Thyroid gland (tissue), 4 donors: ENCODE measurements around the gene SLC6A19. TPM values are rescaled to one million over a fixed set of nuclear protein-coding genes. Genes with fewer than 3 reads are reported as not detected.

Source experiments
- DNase-seq, 2 donors: peaks; one replicate each; pipeline ENCODE4 v3.0.0-alpha.2; 2019
- H3K27ac ChIP-seq, 3 donors: fragments of 200-600 bp; sonication (generic); 1 replicate in 2 of 3; 2 replicates in 1 of 3; pipeline ENCODE4 v1.5.1; 2016 to 2019; ENCODE audit warnings: mild to moderate bottlenecking in 1 of 3, moderate library complexity in 1 of 3
- H3K27me3 ChIP-seq: fragments of 200-600 bp; sonication (generic); one replicate; pipeline ENCODE4 v1.5.1; 2019
- H3K36me3 ChIP-seq, 2 donors: fragments of 200-600 bp; sonication (generic); one replicate each; pipeline ENCODE4 v1.5.1; 2016 to 2019
- H3K4me1 ChIP-seq, 2 donors: fragments of 200-600 bp; sonication (generic); one replicate each; pipeline ENCODE4 v1.5.1; 2017 to 2019
- H3K4me3 ChIP-seq, 3 donors: fragments of 200-600 bp; sonication (generic); replicated peaks in 1 of 3; 1 replicate in 2 of 3; 2 replicates in 1 of 3; pipeline ENCODE4 v1.5.1; 2016; ENCODE audit warnings: mild to moderate bottlenecking in 1 of 3
- H3K9me3 ChIP-seq: fragments of 200-600 bp; sonication (generic); one replicate; pipeline ENCODE4 v1.5.1; 2017
- CTCF ChIP-seq, 6 experiments: fragments of 200-600 bp in 3 of 6; fragments of 450-650 bp in 3 of 6; sonication (generic) in 3 of 6; IDR thresholded peaks; one replicate each; pipeline ENCODE4 v1.5.1; 2016 to 2019; ENCODE audit warnings: antibody characterized with exemption in 6 of 6, mild to moderate bottlenecking in 2 of 6, inconsistent platforms in 1 of 6, moderate library complexity in 1 of 6
- POLR2A ChIP-seq, 2 donors: fragments of 450-650 bp; IDR thresholded peaks; one replicate each; pipeline ENCODE4 v1.6.1; 2017; ENCODE audit warnings: antibody characterized with exemption in 2 of 2, mild to moderate bottlenecking in 2 of 2, moderate library complexity in 1 of 2
- WGBS, 2 donors: methylation state at CpG; one replicate each; pipeline ENCODE4 v1.1.5; 2017; 5-methylcytosine and 5-hydroxymethylcytosine counted together
- intact Hi-C: fragments of 100-400 bp; cut with DNase I; formaldehyde crosslinking; loops from one replicate; pipeline ENCODE4 v1.15.1; 2023
- total RNA-seq, 4 donors: library from RNA; depleted of rRNA; stranded (reverse); fragments of >200 nt; gene quantifications; one replicate each; pipeline ENCODE4 v1.2.3, GENCODE V29; 2016

The SLC6A19 gene
- total RNA-seq, 4 donors from 2014 or later, result not detected

GRCh38 chr5:1166370-1166769, 35.0 kb upstream of the SLC6A19 start:
- peaks cover 4 to 30% of the 10 kb centered on the region in 2 donors for H3K4me1 ChIP-seq

GRCh38 chr5:1167361-1167727, 34.1 kb upstream of the SLC6A19 start:
- Histone ChIP-seq H3K36me3 (no peaks in the 10 kb centered on the region), H3K4me1 (peaks cover 4 to 20% of the 10 kb centered on the region in 2 donors), H3K27me3 (no peaks in the 10 kb centered on the region), H3K27ac (no peak overlapping the region), H3K4me3 (no peak overlapping the region), H3K9me3 (no peaks in the 10 kb centered on the region)
- TF ChIP-seq POLR2A (IDR thresholded peaks at IDR 0.05), result no peak
- TF ChIP-seq CTCF (IDR thresholded peaks at IDR 0.05), result no peak
- DNase-seq, result no peak
- 53% methylated on average over 4 of the region's 4 CpGs for WGBS, 2 donors
- intact Hi-C loops, result loop anchor here (5.0 kb wide), 1 partner anchor 475 kb away; no protein-coding TSS in a partner anchor

More at GRCh38 chr5:1166370-1166769, 35.0 kb upstream of the SLC6A19 start:
- no peak for TF ChIP-seq POLR2A (IDR thresholded peaks at IDR 0.05)
- no peak for TF ChIP-seq CTCF (IDR thresholded peaks at IDR 0.05)
- H3K27ac ChIP-seq, result no peak overlapping the region
- H3K4me3 ChIP-seq, result no peak overlapping the region
- intact Hi-C loops, result loop anchor here (5.0 kb wide), 1 partner anchor 476 kb away; no protein-coding TSS in a partner anchor
- H3K36me3 ChIP-seq, result no peaks in the 10 kb centered on the region
- DNase-seq, result no peak
- H3K27me3 ChIP-seq, result no peaks in the 10 kb centered on the region
- H3K9me3 ChIP-seq, result no peaks in the 10 kb centered on the region

GRCh38 chr5:1167728-1168709, 33.4 kb upstream of the SLC6A19 start:
- intact Hi-C loops, result loop anchor here (5.0 kb wide), 1 partner anchor 474 kb away; no protein-coding TSS in a partner anchor
- H3K36me3 ChIP-seq, result no peaks in the 10 kb centered on the region
- WGBS, 2 donors, result 22 to 33% methylated on average over 26 to 27 of the region's 28 CpGs
- no peak overlapping the region for H3K4me3 ChIP-seq
- no peaks in the 10 kb centered on the region for H3K9me3 ChIP-seq
- peak; percentile 70 to 74 for DNase-seq
- TF ChIP-seq POLR2A (IDR thresholded peaks at IDR 0.05), result no peak
- peak; percentile 49 to 74 (median 64) for TF ChIP-seq CTCF (IDR thresholded peaks at IDR 0.05)
- H3K4me1 ChIP-seq, result peaks cover 4 to 19% of the 10 kb centered on the region in 2 donors
- H3K27me3 ChIP-seq, result no peaks in the 10 kb centered on the region
- H3K27ac ChIP-seq, result no peak overlapping the region

GRCh38 chr5:1168796-1169195, 32.6 kb upstream of the SLC6A19 start:
- WGBS, 2 donors, result 34 to 48% methylated on average over 13 to 15 of the region's 16 CpGs
- no peaks in the 10 kb centered on the region for H3K27me3 ChIP-seq
- DNase-seq, result peak; percentile 83 to 88
- TF ChIP-seq CTCF (IDR thresholded peaks at IDR 0.05), result no peak
- TF ChIP-seq POLR2A (IDR thresholded peaks at IDR 0.05), result no peak
- H3K9me3 ChIP-seq, result no peaks in the 10 kb centered on the region
- peaks cover 4 to 19% of the 10 kb centered on the region in 2 donors for H3K4me1 ChIP-seq
- no peak overlapping the region for H3K4me3 ChIP-seq
- no peak overlapping the region for H3K27ac ChIP-seq
- no peaks in the 10 kb centered on the region for H3K36me3 ChIP-seq
- intact Hi-C loops, result loop anchor here (5.0 kb wide), 1 partner anchor 474 kb away; no protein-coding TSS in a partner anchor
